GM03348 (cell line): ENCODE results near the gene RPS6KA5.

ENCODE experiments used
- DNase-seq: peaks from one replicate; pipeline ENCODE4 v3.0.0; 2012; ENCODE audit warnings: low spot score

Gene RPS6KA5

DNA sequence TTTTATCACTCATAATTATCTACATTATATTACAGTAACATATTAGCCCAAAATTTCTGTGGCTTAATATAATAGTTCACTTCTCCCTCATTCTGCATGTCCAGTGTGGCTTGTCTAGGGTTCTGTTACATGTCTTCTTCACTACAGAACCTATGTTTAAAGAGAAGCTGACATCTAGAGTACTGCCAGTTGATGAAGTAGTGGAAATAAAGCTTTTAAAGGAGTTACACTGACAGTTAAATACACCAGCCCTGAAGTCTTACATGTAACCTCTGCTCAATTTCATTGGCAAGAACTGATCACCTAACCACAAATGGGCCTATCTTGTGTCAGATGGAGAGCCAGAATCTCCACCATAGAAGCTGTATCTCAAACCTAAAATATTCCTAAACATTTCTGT lies 32.9 kb downstream of the RPS6KA5 start:
- DNase-seq = no peak

DNA sequence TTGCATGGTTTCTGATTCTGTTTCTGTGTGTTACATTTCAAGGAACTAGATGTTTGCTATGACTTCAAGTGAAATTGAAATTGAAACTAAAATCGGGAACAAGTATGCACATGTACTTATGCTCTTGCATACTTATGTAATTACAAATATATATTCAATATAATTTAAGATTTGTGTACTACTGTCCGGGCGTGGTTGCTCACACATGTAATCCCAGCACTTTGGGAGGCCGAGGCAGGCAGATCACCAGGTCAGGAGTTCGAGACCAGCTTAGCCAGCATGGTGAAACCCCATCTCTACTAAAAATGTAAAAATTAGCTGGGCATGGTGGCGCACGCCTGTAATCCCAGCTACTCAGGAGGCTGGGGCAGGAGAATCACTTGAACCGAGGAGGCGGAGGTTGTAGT lies 37.8 kb downstream of the RPS6KA5 start:
- peak; percentile 11 for DNase-seq

DNA sequence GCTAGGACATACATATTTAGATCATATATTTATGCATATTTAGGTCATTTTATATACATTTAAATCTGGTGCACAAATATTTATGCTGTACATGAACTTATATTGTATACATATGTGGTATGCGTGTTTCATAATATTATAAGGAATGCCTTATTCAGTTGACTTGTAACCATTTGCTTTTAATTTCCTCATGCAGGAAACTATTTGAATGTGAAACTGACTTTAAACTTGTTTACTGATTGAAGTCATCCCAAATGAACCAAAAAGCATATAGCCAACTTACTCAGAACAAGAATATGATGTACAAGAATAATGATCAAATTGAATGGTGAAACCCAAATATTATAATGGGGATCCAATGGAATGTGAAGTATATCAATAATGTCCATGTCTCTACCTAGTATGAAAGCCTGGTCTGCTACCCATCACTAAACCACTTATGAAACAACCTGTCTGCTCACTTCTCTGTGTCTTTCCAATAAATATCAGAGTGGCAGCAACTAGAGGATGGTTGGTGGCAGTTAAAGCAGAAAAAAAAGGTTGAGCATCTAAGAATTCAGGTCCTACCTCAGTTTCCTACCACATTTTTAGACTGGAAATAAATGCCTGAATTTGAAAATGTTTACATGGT lies 38.3 kb downstream of the RPS6KA5 start:
- no peak for DNase-seq

DNA sequence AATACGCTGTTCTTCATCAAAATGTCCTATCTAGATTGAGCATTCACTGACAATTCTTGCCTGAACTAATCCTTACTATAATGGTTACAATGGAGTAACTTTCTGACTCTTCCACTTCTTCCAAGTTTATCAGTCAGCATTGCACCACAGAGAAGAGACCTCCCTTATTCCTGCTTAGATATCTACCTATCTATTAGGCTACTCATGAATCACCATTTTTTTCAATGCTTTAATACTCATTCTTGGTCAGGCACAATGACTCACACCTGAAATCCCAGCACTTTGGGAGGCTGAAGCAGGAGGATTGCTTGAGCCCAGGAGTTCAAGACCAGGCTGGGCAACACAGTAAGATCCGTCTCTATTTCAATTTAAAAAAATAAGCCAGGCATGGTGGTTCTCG lies 39.3 kb downstream of the RPS6KA5 start:
- no peak for DNase-seq

DNA sequence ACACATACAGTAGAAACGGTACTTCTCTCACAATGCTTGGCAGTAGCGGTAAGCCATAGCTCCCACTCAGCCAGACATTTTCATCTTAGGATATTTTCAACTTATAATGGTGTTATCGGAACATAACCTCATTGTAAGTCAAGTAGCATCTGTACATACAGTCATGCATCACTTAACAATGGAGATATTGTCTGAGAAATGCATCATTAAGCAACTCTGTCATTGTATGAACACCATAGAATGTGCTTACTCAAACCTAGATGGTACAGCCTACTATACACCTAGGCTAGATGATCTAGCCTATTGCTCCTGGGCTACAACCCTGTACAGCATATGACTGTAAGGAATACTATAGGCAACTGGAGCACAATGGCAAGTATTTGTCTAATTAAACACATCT lies 40.8 kb downstream of the RPS6KA5 start:
- no peak for DNase-seq

DNA sequence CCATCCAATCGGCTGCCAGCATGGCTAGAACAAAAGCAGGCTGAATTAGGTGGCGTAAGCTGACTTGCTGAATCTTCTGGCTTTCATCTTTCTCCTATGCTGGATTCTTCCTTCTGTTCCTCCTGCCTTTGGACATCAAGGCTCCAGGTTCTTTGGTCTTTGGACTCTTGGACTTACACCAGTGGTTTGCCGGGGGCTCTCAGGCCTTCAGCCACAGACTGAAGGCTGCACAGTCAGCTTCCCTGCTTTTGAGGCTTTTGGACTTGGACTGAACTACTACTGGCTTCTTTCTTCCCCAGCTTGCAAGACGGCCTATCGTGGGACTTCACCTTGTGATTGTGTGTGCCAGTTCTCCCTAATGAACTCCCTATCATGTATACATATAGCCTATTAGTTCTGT lies 42.0 kb downstream of the RPS6KA5 start:
- DNase-seq = no peak

DNA sequence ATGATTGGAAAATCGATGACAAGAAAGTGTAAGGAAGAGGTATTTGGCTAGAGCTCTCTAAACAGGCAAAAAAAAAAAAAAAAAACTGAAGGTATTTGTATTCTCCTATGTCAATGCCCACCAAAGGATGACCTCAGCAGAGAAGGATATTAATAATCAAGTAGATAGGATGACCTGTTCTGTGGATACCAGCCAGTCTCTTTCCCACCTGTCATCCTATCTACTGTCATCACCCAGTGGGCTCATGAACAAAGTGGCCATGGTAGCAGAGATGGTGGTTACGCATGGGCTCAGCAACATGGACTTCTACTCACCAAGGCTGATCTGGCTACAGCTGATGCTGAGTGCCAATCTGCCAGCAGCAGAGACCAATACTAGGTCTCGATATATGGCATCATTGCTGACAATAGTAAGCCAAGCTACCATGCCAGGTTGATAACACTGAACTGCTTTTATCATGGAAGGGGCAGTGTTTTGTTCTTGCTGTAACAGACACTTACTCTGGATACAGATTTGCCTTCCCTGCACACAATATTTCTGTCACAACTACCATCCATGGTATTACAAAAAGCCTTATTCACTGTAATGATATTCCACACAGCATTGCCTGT lies 43.5 kb downstream of the RPS6KA5 start:
- DNase-seq = no peak

DNA sequence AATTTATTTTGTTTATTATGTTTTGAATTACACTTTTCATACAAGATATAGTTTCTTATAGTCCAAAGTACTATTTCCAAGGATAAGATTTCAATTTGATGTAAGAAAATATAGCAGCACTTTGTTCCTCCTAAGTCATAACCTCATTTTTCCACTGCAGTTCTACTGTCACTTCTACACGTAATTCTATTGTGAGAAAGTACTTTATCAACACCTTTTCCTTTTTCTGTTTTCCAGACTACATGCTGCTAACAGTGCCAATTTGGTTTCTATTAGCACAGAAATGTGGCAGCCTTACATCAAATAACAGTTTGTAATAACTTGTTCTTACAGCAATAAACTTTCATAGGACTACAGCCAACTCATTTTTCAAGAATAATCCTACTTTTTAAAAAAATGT lies 45.0 kb downstream of the RPS6KA5 start:
- DNase-seq = no peak

DNA sequence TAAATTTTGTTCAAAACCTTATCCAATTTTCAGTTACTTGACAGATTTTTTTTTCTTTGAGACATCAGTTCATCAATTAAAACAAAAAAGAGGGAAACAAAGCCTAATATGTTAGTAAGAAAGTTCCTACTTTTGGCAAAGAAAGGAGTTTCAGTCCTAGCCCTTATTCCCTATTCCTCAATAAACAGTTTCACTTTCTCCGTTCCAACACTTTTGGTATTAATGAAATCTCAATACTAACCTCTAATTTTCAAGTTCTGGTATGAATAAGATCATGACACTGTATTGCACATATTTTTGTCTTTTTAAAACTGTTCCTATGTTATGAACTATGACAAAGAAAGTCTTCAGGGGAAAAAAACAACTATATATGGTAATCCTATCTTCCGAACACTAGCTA lies 48.4 kb downstream of the RPS6KA5 start:
- peak; percentile 7 for DNase-seq

DNA sequence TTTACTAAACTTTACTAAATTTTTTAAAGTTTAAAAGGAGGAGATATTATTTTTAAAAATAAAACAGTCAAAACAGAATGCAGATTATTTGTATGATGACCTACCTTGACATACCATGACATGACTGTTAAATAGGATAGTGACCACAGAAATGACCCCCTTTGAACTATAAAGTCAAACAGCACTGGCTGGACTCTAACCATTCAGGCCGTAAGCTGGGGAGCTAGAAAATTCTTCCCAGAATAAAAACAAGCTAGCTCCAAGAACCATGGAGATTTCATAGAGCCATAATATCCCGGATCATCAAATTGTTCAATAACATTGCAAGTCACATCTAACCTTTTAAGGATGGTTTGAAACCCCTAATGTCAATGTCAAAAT lies 50.3 kb downstream of the RPS6KA5 start:
- no peak for DNase-seq

DNA sequence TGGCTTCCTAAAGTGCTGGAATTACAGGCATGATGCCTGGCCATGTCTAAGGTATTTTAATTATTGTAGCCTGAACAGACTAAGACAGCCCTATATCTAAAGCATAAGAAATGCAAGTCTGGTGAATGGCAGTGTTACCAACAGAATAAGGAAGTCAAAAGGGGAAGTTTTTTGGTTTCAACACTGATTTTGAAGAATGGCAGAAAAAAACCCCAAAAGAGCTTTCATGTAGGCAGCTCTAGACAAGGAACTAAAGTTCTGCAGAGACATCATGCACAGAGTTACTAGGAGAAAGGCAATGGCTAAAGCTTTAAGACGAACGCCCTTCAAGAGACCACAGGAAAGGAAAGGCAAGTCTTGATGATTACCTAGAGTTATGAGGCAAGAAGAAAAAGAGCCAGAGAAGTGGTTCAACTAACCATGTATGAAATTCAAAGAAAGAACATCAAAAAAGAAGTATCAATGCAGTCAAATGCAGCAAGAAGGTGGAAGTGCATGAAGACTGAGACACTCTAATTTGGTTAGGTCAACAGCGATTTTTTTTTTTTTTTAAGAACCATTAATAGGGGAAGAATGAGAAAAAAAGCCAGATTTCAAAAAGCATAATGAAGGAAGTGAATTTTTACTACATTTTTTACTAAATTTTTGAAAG lies 50.8 kb downstream of the RPS6KA5 start:
- DNase-seq = no peak

DNA sequence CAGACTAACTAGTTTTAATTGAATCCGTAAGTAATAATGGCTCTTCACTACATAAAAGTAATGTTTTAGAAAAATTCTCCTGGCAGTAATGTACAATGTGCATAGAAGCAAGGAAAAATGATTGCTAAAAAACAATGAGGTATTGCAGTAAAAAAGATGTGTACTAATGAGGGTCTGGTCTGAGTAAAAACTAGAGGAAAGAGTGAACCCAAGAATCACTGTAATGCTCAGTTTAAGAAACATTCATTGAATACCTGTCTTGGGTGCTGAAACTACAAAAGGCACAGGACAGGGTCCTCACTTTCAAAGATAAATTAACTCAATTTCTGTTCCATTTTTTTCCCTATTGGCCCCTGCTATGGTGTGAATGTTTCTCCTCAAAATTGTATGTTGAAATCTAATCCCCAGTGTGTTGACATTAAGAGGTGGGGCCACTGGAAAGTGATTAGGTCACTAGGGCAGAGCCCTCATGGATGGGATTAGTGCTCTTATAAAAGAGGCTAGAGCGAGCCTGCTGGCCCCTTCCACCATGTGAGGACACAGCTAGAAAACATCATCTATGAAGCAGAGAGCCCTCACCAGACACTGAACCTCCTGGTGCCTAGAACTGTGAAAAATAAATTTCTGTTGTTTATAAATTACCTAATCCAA lies 51.6 kb downstream of the RPS6KA5 start:
- no peak for DNase-seq

DNA sequence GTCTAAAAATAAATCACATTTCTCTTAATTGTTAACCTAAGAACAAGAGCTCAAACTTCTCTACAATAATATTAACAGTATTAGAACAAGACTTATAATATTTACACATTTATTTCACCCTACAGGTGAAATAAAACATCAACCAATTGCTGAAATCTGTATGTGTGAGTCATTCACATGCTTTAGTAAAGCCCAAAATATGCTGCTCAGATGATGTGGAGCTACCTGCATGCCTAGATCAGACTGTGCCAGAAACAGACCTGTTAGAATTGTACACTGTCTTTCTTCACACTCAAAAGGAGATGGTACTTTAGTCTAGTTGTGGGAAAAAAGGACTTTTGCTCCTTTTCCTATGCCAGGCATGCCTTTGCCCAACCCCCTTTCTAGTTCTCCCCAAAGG lies 54.7 kb downstream of the RPS6KA5 start:
- no peak for DNase-seq

DNA sequence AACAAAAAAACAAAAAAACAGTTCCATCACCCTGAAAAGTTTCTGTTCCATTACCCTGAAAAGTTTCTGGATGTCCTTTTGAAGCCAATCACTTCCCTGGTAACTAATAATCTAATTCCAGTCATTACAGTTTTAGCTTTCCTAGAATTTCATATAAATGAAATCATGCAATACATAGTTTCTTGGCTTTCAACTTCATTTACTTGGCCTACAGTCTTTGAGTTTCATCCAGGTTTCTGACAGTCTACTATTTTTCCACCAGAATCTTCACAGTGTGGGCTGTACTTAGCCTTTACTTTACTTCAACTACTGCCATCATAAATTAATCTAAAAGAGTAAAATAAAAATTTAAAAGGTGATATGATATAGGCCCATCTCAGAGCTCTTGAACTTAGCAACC lies 55.5 kb downstream of the RPS6KA5 start:
- DNase-seq = no peak

DNA sequence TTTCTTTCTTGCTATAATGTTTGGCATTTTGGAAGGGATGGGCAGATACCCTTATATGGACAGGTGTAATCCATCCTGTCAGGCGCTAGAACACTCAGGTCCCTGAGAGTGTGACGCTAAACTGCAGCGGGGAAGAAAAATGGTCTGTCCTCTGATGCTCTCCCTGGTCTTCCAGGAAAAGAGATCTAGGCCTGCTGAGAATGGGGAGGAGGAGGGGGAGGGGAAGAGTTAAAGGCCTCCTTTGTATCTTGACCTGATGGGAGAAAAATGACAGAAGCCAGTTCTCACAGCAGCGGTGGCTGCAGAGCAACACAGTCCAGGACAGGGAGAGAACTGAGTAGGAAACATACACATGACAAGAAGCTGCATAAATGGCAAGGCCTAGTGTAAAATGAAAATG lies 61.1 kb downstream of the RPS6KA5 start:
- no peak for DNase-seq

DNA sequence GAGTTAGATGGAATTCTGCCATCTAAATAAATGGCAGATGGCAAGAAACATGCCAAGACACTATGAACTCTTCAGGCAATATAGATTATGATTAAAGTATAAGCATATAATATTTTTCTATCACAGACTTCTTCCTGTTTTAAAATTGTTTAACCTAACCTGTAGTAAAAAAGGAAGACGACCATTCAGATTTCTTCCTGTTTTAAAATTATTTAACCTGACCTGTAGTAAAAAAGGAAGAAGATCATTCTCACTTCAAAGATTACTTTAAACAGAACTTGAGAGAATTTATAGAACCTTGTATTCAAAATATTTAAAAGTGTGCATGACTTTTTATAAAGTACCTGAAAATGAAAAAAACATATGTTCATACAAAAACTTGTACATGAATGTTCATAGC lies 63.5 kb downstream of the RPS6KA5 start:
- no peak for DNase-seq

DNA sequence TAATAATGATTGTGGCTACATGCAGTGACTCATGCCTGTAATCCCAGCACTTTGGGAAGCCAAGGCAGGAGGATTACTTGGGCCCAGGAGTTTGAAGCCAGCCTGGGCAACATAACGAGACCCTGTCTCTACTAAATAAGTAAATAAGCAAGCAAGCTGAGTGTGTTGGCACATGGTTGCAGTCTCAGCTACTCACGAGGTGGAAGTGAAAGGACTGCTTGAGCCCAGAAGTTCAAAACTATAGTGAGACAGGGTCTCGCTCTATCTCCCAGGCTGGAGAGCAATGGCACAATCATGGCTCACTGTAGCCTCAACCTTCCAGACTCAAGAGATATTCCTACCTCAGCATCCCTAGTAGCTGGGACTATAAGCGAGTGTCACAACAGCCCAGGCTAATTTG lies 64.7 kb downstream of the RPS6KA5 start:
- no peak for DNase-seq

DNA sequence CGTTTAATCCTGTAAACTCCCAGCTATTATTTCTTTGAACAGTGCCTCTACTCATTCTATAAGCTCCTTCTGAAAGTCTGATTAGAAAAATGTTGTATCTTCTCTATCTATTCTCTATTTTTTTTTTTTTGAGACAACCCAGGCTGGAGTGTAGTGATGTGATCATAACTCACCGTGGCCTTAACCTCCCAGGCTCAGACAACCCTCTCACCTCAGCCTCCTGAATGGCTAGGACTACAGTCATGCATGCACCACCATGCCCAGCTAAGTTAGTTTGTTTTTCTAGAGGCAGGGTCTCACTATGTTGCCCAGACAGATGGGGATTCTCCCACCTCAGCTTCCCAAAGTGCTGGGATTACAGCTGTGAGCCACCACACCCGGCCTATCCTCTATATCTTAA lies 66.6 kb downstream of the RPS6KA5 start:
- no peak for DNase-seq

DNA sequence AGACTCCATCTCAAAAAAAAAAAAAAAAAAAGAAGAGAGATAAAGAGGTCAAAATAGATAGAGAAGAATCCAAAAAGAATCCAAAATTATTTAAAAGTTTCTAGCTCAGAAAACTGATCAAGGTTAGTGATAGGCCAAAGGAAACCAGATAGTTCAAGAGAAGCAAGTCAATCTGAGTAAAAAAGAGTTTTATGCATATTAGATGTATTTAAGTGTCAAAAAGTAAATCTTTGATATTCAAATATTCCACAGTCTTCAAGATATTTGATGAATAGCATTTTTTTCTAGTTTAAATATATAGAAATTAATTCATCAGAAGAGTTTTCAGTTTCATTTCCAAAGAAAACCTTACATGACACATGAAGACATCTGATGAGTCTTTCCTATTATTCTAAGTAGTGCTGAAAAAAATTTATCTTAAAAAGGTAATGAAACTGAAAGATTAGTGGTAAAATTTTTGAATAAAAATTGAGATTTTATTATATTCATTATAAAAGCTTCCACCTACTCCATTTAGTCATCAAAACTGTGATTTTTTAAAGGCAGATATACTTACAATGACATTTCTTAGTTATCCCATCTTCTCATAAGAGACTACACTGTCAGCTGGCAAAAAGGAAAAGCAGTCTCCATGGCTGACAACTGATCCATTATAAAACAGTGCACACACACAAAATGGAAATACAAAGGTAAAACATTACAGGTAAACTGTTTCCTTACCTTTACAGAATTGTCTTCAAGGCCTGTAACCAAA lies 68.6 kb downstream of the RPS6KA5 start:
- DNase-seq = no peak

DNA sequence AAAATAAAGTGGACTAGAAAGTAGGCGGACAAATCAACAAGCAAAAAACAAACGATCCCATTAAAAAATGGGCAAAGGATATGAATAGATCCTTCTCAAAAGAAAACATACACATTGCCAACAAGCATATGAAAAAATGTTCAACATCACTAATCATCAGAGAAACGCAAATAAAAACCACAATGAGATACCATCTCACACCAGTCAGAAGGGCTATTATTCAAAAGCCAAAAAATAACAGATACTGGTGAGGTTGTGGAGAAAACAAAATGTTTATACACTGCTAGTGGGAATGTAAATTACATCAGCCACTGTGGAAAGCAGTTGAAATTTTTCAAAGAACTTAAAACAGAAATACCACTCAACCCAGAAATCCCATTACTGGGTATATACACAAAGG lies 70.3 kb downstream of the RPS6KA5 start:
- DNase-seq = no peak

DNA sequence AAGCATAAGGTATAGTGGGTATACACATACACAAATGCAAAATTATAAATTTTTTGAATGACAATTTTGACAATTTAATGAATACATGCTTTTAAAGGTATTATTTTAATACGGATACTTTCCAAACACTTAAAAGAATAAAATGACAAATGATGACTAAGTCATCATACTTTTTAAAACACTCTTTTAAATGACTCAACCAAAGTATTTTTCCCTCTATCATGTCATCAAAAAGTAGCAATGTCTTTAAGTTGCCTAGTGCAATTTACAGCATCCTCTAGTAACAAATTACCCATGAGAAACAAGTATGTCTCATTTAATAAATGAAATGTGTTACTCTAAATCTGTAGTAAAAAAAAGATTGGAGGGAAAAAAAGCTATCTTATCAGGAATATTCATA lies 73.3 kb downstream of the RPS6KA5 start:
- DNase-seq = no peak

DNA sequence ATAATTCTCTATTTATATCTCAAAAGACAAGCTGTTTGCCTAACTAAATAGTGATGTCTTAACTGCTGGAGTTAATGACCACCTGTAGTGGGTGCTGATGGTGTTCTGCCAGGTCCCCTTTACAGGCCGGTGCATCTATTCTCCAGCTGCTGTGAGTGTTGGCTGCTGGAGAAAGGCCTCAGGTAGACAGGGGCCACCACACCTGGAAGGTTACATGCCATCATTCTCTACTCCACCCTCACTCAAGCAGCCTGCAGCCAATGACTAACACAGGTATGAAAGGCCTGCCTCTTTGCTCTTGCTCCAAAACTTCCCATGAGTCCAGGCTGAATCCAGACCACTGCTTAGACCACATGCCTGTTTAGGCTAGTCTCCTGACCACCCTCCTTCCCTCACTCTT lies 73.9 kb downstream of the RPS6KA5 start:
- no peak for DNase-seq
